Osteoblast (primary cell): Measurements from ENCODE around the gene SYNJ2. TPM values are rescaled to one million over a fixed set of nuclear protein-coding genes. Genes with fewer than 3 reads are reported as not detected.

Experiments used
- DNase-seq: peaks from one replicate; pipeline ENCODE4 v3.0.0; 2011; ENCODE audit warnings: low spot score, mixed read lengths; ENCODE audit not compliant: insufficient read length; ENCODE audit errors: missing footprints
- H2AFZ ChIP-seq: 2 replicates; pipeline ENCODE4 v1.6.0; 2011; ENCODE audit warnings: mild to moderate bottlenecking, low read length
- H3K27ac ChIP-seq: 2 replicates; pipeline ENCODE4 v1.5.1; 2011; ENCODE audit warnings: mild to moderate bottlenecking, low read depth, low read length, moderate library complexity
- H3K27me3 ChIP-seq: 2 replicates; pipeline ENCODE4 v1.6.0; 2012; ENCODE audit warnings: mild to moderate bottlenecking, control low read depth, inconsistent platforms, low read length, moderate library complexity; ENCODE audit not compliant: insufficient read depth
- H3K36me3 ChIP-seq: 2 replicates; pipeline ENCODE4 v1.5.1; 2011; ENCODE audit warnings: mild to moderate bottlenecking, low read length, control low read depth, moderate library complexity; ENCODE audit not compliant: insufficient read depth
- H3K4me1 ChIP-seq: 2 replicates; pipeline ENCODE4 v1.5.1; 2011; ENCODE audit warnings: mild to moderate bottlenecking, low read length, control low read depth, moderate library complexity; ENCODE audit not compliant: insufficient read depth
- H3K4me2 ChIP-seq: 2 replicates; pipeline ENCODE4 v1.6.0; 2011; ENCODE audit warnings: mild to moderate bottlenecking, low read length; ENCODE audit not compliant: insufficient read depth
- H3K4me3 ChIP-seq: fragments of 200-600 bp; sonication (generic); 3 replicates; pipeline ENCODE4 v1.5.1; 2012; ENCODE audit warnings: mild to moderate bottlenecking, low read length, inconsistent platforms; ENCODE audit not compliant: insufficient read depth
- H3K79me2 ChIP-seq: 2 replicates; pipeline ENCODE4 v1.6.0; 2012; ENCODE audit warnings: mild to moderate bottlenecking, low read length, control low read depth, inconsistent platforms; ENCODE audit not compliant: insufficient read depth
- H3K9me3 ChIP-seq: 2 replicates; pipeline ENCODE4 v1.5.1; 2011; ENCODE audit warnings: low read depth, low read length, control low read depth
- H4K20me1 ChIP-seq: 2 replicates; pipeline ENCODE4 v1.6.0; 2012; ENCODE audit warnings: mild to moderate bottlenecking, low read length, control low read depth; ENCODE audit not compliant: insufficient read depth
- CTCF ChIP-seq: IDR thresholded peaks from 2 replicates; pipeline ENCODE4 v1.5.1; 2011; ENCODE audit warnings: mild to moderate bottlenecking, low read depth, low read length, moderate library complexity; ENCODE audit errors: extremely low read depth
- total RNA-seq: library from RNA; depleted of rRNA; stranded (reverse); fragments of >200 nt; gene quantifications from 2 replicates; pipeline ENCODE4 v1.2.3, GENCODE V29; 2012

SYNJ2 gene
- total RNA-seq, 1 donor = 94.8 TPM

- TF ChIP-seq CTCF = no peak
- no peaks in the 10 kb centered on the region for H3K9me3 ChIP-seq
- DNase-seq = no peak
- no peaks in the 10 kb centered on the region for H3K4me1 ChIP-seq
- no peaks in the 10 kb centered on the region for H3K27me3 ChIP-seq
- peaks cover 66% of the 10 kb centered on the region for H3K36me3 ChIP-seq
- H2AFZ ChIP-seq = no peak overlapping the region
- no peaks in the 10 kb centered on the region for H3K79me2 ChIP-seq
- no peak overlapping the region for H3K4me3 ChIP-seq
- H4K20me1 ChIP-seq = peaks cover 2% of the 10 kb centered on the region
- H3K27ac ChIP-seq = no peak overlapping the region
- no peak overlapping the region for H3K4me2 ChIP-seq
Measured at GRCh38 chr6:158118886-158119285, 137.2 kb downstream of the SYNJ2 start.

- H3K27ac ChIP-seq = no peak overlapping the region
Measured at GRCh38 chr6:158121335-158121734, 139.7 kb downstream of the SYNJ2 start.

GRCh38 chr6:158122048-158122447, 140.4 kb downstream of the SYNJ2 start:
- no peak overlapping the region for H3K4me3 ChIP-seq
- no peak for DNase-seq
- H2AFZ ChIP-seq = no peak overlapping the region
- no peaks in the 10 kb centered on the region for H3K79me2 ChIP-seq
- peaks cover 2% of the 10 kb centered on the region for H4K20me1 ChIP-seq
- no peak overlapping the region for H3K27ac ChIP-seq
- no peaks in the 10 kb centered on the region for H3K4me1 ChIP-seq
- H3K27me3 ChIP-seq = no peaks in the 10 kb centered on the region
- no peak for TF ChIP-seq CTCF
- no peak overlapping the region for H3K4me2 ChIP-seq
- peaks cover 68% of the 10 kb centered on the region for H3K36me3 ChIP-seq
- no peaks in the 10 kb centered on the region for H3K9me3 ChIP-seq

More at GRCh38 chr6:158121335-158121734, 139.7 kb downstream of the SYNJ2 start:
- Histone ChIP-seq H3K27me3 (no peaks in the 10 kb centered on the region), H3K79me2 (no peaks in the 10 kb centered on the region), H3K4me3 (no peak overlapping the region), H2AFZ (no peak overlapping the region), H3K36me3 (peaks cover 64% of the 10 kb centered on the region), H3K4me1 (no peaks in the 10 kb centered on the region), H3K4me2 (no peak overlapping the region), H4K20me1 (peaks cover 2% of the 10 kb centered on the region), H3K9me3 (no peaks in the 10 kb centered on the region)
- DNase-seq = no peak
- TF ChIP-seq CTCF = no peak

GRCh38 chr6:158124288-158124687, 142.6 kb downstream of the SYNJ2 start:
- no peaks in the 10 kb centered on the region for H3K27me3 ChIP-seq
- H3K36me3 ChIP-seq = peaks cover 67% of the 10 kb centered on the region
- DNase-seq = no peak
- H3K9me3 ChIP-seq = no peaks in the 10 kb centered on the region
- no peaks in the 10 kb centered on the region for H3K79me2 ChIP-seq
- H3K27ac ChIP-seq = no peak overlapping the region
- no peak for TF ChIP-seq CTCF
- no peak overlapping the region for H3K4me3 ChIP-seq
- H4K20me1 ChIP-seq = peaks cover 2% of the 10 kb centered on the region
- no peaks in the 10 kb centered on the region for H3K4me1 ChIP-seq
- H2AFZ ChIP-seq = no peak overlapping the region
- no peak overlapping the region for H3K4me2 ChIP-seq
